ENCODE data around the gene ABI3BP. TPM values are rescaled to one million over a fixed set of nuclear protein-coding genes. Genes with fewer than 3 reads are reported as not detected.

The ABI3BP gene
- total and polyA plus RNA-seq, 10 of the 15 experiments (the other 5 are each of a cell fraction or from before 2014, with no cell fraction given): 0.03 to 0.42 (median 0.11) TPM; not detected in 4

GRCh38 chr3:100976611-100977010 is 16.6 kb downstream of the ABI3BP start:
- Histone ChIP-seq H3K4me2 (ENCODE audit: control insufficient read depth, insufficient read depth) (no peak overlapping the region), H3K27me3 (replicated peaks in 1 of 2; ENCODE audit: control insufficient read depth in 2 of 2, insufficient read depth in 2 of 2, low read length in 1 of 2) (no peaks in the 10 kb centered on the region), H3K36me3 (ENCODE audit: control insufficient read depth in 2 of 2, insufficient read depth in 2 of 2, low read length in 1 of 2) (no peaks in the 10 kb centered on the region), H3K4me1 (ENCODE audit: control insufficient read depth, insufficient read depth, low read length) (no peaks in the 10 kb centered on the region), H3K79me2 (ENCODE audit: control insufficient read depth, insufficient read depth, low read length) (no peaks in the 10 kb centered on the region), H3K9ac (ENCODE audit: control insufficient read depth, insufficient read depth, low read length) (no peak overlapping the region), H3K4me3 (no peak overlapping the region), H2AFZ (ENCODE audit: control insufficient read depth, low read depth, low read length) (no peak overlapping the region), H4K20me1 (ENCODE audit: control insufficient read depth, insufficient read depth) (no peaks in the 10 kb centered on the region), H3K27ac (ENCODE audit: control insufficient read depth, insufficient read depth) (no peak overlapping the region), H3K9me3 (replicated peaks; ENCODE audit: control insufficient read depth, insufficient read depth, low read length) (no peaks in the 10 kb centered on the region)
- ChIA-PET RAD21 (ENCODE audit: unreplicated experiment) (interaction anchor here (0.8 kb wide), 1 partner anchor 514 kb away, joined by 3 read pairs; no protein-coding TSS in a partner anchor), POLR2A (interaction anchor here (1.0 kb wide), 1 partner anchor 82 kb away, joined by 3 read pairs; no protein-coding TSS in a partner anchor), SMC1A (ENCODE audit: uncharacterized antibody, unreplicated experiment) (interaction anchor here (1.0 to 1.2 kb wide), 3 partner anchors 13 to 595 kb away, joined by 3 to 4 read pairs (median 3); no protein-coding TSS in a partner anchor), CTCF (no interaction called here)
- WGBS (ENCODE audit: insufficient coverage, insufficient replicate concordance, low lambda C conversion rate, missing lambda C conversion rate): 0% methylated on average over 3 of the region's 3 CpGs
- no peak for ATAC-seq
- in situ Hi-C loops (cut with MboI) (no loop called here), intact Hi-C loops (cut with micrococcal nuclease; ENCODE audit: unreplicated experiment) (no loop called here)
- TF ChIP-seq, protein P1, sequence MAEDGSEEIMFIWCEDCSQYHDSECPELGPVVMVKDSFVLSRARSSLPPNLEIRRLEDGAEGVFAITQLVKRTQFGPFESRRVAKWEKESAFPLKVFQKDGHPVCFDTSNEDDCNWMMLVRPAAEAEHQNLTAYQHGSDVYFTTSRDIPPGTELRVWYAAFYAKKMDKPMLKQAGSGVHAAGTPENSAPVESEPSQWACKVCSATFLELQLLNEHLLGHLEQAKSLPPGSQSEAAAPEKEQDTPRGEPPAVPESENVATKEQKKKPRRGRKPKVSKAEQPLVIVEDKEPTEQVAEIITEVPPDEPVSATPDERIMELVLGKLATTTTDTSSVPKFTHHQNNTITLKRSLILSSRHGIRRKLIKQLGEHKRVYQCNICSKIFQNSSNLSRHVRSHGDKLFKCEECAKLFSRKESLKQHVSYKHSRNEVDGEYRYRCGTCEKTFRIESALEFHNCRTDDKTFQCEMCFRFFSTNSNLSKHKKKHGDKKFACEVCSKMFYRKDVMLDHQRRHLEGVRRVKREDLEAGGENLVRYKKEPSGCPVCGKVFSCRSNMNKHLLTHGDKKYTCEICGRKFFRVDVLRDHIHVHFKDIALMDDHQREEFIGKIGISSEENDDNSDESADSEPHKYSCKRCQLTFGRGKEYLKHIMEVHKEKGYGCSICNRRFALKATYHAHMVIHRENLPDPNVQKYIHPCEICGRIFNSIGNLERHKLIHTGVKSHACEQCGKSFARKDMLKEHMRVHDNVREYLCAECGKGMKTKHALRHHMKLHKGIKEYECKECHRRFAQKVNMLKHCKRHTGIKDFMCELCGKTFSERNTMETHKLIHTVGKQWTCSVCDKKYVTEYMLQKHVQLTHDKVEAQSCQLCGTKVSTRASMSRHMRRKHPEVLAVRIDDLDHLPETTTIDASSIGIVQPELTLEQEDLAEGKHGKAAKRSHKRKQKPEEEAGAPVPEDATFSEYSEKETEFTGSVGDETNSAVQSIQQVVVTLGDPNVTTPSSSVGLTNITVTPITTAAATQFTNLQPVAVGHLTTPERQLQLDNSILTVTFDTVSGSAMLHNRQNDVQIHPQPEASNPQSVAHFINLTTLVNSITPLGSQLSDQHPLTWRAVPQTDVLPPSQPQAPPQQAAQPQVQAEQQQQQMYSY (CRISPR knock-in tag; IDR thresholded peaks at IDR 0.05): no peak
- TF ChIP-seq MYB (IDR thresholded peaks at IDR 0.05; ENCODE audit: borderline replicate concordance, low read depth, low read length) (no peak), SMAD5 (IDR thresholded peaks at IDR 0.05; ENCODE audit: low read depth) (no peak), NFXL1 (IDR thresholded peaks at IDR 0.05; ENCODE audit: borderline replicate concordance) (no peak), CHD1 (IDR thresholded peaks at IDR 0.05; ENCODE audit: low read depth, low read length) (no peak)
- FAIRE-seq: no peak
- BruUV-seq (replicated peaks): no TSS peak
- DNase-seq (ENCODE audit: low read depth, low spot score): no peak
